ENCODE results near the gene CCDC30.

The CCDC30 gene

DNA sequence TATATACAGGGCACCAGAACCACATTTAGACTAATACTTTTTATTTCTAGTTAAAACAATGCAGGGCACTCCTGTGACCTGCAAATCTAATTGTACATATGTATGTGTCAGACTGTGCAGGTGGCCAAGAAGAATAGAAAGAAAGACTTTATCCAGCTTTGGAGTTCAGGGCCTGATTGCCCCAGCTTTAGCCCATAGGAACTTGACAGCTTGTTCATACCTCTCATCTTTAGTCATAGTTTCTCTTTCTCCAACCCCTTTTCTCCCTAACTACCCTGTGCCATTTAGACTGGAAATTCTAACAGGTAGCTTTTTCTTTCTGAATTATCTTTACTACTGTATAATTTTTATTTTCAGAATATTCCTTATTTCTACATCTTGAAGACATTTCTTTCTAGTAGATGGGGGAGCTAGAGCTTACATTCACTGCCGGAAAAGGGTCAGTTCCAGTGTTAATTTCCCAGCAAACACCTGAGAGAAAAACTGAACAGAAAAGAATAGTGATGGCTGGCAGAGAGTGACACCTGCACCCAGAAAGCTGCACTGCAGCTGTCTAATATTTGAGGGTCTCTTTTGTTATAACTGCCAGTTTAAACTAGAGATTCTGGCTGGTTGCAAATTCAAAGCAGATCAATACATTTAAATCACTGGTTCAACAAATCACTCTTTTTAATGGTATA, 227.5 kb downstream of the CCDC30 start:
- no peak for DNase-seq

DNA sequence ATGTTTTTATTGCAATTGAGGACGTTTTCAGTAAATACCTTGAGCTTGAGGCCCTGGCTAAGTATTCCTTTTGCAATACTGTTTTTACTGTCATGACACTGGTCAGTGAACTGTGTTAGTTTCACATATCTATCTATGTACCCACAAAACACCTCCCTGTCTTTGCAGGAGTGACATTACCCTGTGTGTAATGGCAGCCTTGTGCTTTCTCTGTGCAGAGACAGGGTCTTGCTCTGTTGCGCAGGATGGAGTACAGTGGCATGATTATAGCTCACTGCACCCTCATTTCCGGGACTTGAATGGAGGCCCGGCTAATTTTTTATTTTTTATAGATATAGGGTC, 228.0 kb downstream of the CCDC30 start:
- DNase-seq: no peak

DNA sequence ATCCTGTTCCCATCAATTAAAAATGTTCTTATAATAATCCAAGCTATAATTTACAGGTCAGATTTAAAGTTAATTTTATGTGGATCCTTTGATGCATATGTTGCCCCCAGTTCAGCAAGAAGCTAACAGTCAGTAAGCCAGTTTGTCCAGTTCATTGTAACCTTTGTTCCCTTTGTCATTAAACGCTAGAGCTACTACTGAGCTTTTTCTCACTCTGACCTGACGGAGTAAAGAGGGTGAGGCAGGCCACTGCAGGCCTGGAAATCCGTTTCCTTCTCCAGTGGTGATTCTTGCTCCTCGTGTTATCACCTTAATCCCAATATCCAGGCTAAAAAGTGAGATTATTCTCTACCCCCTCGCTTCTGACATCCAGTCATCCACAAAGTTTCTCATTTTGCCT, 229.4 kb downstream of the CCDC30 start:
- DNase-seq: no peak

DNA sequence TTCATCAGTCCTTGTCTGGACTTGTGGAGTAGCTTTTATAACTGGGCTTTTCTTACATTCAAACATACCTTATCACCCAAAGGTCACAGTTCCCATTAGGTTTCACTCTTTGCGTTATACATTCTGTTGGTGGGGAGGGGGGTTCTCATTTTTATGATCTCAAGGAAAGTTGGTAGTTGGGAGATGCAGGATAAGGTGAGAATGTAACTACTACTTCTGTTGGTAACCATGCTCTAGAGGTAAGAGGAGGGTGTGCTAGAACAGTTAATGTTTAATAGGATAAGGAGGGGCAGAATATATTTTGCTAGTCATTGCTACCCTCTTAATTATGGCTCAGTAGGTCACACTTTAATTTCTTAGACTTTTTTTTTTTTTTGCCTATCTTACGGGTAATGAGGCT, 229.8 kb downstream of the CCDC30 start:
- no peak for DNase-seq

DNA sequence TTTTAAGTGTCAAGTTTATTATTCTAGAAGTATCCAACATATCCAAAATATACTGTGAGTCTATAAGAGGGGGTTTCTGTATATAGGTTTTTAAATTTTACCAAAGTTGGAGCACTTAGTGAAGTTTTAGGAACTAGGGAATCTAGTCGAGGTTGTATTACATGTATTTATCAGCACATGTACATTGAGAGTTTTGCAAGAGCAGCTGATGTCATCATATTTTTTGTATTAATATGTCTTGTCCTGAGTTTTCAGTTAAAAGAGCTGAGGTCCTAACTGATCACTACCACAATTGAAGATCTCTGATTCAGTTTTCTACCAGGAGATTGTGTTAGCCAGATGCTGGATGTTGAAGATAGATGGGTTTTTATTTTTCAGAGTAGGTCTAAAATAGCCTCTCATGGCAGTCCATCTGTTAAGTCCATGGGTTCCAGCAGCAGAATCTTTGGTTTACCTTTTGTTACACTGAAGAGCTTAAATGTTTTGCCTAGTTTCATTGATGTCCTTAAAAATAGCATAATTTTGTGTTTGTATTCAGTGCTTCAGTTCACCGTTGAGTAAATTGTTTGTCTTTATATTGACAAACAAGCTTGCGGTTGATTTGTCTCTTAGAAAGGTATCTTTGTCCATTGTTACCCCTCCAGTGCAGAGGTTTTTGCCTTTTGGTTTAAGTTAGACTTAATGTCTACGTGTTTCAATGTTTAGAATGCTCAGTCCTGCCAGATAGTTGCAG, 235.2 kb downstream of the CCDC30 start:
- DNase-seq: no peak

DNA sequence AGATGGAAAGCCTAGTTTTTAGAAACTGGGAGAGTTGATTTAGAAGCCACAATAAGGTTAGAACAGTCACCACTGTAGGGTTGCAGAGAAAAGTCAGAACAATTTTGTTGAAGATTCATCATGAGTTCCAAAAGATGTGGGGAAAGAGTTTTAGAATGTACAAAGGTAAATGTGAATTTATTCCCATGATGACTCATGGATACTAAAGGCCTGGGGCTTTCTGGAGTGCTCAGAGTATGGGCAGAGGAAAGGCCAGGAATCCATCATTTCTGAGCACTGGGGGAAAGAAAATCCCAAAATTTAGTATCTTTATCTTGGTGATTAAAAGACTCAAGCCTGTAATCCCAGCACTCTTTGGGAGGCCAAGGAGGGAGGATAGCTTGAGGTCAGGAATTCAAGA, 236.9 kb downstream of the CCDC30 start:
- no peak for DNase-seq

DNA sequence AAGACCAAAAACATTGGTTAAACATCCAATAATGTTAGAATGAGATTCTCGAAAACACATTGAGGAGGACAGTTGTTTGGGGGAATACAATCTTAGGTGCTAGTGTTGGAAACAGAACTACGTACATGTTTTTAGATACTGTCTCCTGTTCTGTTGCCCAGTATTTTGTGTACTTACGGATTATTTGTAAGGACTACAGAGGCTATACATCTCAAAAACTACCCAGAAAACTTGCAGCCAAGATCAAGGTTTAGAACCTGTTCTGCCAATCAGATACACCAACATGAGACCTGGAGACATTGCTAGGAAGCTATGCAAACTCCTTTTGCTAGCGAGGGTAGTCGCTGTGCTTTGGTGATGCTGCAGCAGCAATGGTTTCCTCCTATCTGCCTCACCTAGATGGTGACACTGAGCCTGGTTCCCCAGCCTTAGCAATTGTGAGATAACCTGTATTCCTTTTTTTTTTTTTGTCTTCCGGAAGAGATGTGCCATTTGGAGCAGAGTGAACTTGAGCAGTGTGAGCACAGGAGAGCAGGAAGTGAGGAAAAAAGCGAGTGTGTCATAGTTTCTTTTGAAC, 240.9 kb downstream of the CCDC30 start:
- no peak for DNase-seq
